OCI-LY1 (cell line): ENCODE measurements around the gene UBAC1.

Experiments used
- CTCF ChIP-seq: fragments of 200-600 bp; sonication (generic), shearing (Covaris generic); IDR thresholded peaks from 2 replicates; pipeline ENCODE4 v1.5.1; 2017; ENCODE audit warnings: mild to moderate bottlenecking, antibody characterized with exemption, low read length, moderate library complexity, mixed read lengths
- EZH2 ChIP-seq: fragments of 200-600 bp; sonication (generic), shearing (Covaris generic); IDR thresholded peaks from 2 replicates; pipeline ENCODE4 v1.8.0; 2017; ENCODE audit warnings: borderline replicate concordance, mixed run types, mild to moderate bottlenecking, antibody characterized with exemption, low read length, moderate library complexity, mixed read lengths

GRCh38 chr9:135919318-135919890 lies 41.8 kb downstream of the UBAC1 start:
- TF ChIP-seq CTCF = no peak
- TF ChIP-seq EZH2 = no peak
